ENCODE results near the gene GLI2.

GLI2 gene

DNA sequence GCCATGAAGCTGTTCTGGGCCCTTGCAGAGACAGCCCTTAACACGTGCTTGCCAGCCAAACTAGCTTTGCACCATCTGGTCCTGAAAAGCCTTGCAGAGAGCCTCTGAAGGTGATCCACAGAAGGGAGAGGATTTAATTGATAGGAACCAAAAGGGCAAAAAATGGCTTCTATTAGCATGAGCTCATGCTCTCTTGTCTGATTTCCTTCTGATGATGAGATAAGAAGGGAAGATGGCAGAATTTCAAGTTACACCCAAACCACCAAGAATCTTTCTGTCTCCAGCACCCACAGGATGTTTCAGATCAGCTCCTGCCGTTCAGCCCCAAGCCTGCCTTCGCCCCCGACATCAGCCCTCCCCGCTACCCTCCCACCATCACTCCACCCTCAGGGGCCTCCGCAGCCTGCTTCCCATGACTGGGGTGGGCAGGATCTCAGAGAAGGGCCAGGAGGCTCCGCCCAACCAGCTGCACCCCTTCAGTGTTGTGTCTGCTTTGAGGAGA lies 23.4 kb upstream of the GLI2 start:
- no peak for DNase-seq (ENCODE audit: low read depth)

DNA sequence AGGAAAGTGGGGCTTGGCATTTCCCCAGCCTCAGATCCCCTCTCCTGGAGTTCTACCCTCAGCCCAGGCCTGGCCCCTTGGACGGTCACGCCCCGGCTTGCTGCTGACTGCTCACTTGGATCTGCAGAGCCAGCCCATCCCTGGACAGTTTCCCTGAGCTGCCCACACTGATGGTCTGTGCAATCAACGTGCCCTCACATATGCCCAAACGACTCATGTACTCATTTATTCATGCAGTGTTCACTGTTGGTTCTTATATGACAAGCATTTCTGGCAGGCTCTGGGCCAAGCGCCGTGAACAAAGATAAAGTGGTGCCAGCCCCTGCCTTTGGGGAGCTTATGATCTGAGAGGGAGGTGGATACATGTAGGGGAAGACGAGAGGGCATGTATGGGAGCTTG lies 20.3 kb upstream of the GLI2 start:
- no peak for DNase-seq (ENCODE audit: low read depth)

DNA sequence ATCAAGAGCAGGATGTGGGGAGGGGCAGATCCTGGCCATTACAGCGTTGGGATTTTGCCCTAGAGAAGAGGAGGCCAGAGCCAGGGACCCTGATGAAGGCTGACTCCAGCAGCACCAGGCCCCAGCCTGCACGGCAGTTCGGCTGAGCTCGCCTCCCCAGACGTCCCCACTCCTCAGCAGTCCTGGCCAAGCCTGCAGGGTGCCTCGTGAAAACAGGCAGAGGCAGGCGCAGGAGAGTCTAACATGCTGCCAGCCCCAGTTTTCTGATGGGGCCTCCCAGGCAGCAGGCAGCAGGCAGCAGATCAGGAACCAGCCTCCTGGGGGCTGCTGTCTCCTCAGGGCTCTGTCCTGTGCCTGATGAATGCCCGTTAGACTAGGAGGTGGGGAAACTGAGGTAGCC lies 19.7 kb upstream of the GLI2 start:
- no peak for DNase-seq (ENCODE audit: low read depth)

DNA sequence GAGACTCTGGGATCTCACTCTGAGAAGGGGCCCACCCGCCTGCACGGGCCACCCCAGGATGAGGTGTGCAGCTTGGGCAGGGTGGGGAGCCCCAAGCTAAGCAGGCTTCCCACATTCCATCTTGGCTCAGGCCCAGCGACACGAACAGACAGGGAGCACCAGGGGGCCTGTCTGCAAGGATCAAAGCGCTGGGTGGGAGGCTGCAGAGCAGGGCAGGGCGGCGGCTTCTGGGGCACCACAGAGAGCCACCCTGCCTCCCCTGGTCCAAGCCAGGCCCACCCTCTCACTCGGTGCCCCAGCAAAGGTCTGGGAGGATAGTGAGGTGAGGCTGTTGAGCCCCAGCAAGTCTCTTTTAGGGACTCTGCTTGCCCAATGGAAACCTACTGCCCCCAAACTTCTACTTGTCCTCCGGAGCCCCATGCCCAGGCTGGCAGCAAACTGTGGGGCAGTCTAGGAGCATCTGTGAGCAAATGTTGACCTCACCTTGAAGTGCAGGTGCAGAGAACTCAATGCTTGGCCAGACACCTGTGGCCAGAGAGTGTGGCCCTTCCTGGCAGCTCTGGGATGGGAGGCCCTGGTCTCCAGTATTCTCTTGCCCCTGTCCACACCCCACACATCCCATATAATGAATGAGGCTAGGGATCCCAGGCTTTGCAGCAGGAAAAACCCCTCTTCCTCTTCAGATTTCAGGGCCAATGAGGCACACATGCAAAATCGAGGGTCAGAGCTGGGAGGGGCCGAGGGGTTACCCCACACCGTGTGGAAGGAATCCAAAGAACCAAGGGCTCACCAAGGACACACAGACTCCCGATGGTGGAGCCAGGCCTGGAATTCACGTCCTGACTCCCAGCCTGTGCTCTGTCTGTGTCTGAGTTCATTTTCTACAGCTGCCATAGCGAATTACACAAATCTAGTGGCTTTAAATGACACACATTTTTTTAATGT lies 18.8 kb upstream of the GLI2 start:
- DNase-seq (ENCODE audit: low read depth) = no peak

DNA sequence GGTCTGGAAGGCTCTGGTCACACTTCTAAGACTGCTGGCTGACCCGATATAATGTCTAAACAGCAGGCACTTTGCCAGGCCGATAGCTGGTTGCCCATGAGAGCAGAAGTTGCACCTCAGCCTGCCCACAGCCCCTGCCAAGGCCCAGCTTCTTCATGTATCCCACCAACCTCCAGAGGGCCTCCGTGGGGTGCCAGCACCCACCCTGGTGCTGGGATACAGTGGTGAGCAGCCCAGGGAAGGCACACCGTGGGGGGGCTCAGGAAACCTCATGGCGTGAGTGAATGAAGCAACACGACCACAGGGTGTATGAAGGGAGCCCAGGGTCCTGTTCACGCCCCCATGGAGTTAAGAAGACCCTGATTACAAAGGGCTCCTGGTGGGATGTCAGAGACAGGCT lies 16.2 kb upstream of the GLI2 start:
- DNase-seq (ENCODE audit: low read depth) = no peak

DNA sequence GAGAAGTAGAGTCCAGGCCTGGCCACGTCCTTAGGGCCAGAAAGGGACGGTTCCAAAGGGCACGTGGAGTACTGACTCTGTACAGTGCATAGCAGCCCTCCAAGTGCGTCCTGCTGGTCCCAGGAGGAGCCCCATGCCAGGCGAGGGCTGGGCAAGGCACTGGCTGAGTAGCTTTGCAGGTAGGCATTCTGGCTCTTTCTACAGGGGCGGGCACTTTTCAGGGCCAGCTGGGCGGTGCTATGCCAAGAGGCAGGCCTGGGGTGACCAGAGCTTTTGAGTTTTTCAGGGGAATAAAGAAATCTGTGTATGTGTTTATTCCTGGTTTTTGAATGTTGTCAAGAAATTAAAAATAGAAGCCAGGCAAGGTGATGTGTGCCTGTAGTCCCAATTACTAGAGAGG lies 15.4 kb upstream of the GLI2 start:
- DNase-seq (ENCODE audit: low read depth) = no peak

DNA sequence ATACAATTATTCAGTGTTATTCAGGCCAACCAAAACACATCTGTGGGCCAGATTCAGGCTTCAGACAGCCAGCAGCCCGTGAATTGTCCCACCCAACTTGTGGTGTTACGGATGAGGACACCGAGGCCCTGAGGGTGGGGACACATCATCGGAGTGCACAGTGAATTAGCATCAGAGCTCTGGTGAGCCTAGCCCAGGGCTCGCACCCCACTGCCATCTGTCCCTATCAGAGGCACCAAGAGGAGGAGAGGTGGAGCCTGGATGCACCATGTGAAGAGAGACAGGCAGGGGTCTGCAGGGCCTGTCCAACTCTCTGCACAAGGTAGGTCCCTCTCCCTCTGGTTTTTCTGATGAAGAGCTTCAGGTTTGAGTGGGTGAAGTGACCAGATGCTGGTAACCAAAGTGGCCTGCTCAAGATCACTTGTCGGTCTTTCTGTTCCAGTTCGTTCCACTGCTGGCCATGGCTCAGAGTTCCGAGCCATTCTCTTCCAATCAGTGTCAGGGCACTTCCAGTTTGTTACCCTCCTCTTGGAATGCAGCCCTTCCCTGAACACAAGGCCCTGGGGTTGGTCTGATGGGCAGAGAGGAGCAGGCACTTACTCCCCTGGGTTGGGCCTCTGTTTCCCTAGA lies 14.8 kb upstream of the GLI2 start:
- no peak for DNase-seq (ENCODE audit: low read depth)

DNA sequence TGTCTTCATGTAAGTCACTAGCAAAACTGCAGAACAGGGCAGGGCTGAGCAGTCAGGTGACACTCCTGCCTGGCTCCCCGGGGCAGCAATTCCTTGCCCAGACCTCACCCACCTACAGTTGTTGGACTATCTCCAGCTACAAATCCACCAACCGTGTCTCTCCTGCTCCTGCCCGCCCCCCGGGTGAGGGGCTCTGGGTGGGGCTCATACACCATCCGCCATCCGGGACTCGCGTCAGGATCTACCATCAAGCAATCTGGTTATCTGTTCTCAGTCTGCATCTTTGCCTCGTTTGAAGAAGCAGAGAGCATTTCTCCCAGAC lies 13.5 kb upstream of the GLI2 start:
- no peak for DNase-seq (ENCODE audit: low read depth)

DNA sequence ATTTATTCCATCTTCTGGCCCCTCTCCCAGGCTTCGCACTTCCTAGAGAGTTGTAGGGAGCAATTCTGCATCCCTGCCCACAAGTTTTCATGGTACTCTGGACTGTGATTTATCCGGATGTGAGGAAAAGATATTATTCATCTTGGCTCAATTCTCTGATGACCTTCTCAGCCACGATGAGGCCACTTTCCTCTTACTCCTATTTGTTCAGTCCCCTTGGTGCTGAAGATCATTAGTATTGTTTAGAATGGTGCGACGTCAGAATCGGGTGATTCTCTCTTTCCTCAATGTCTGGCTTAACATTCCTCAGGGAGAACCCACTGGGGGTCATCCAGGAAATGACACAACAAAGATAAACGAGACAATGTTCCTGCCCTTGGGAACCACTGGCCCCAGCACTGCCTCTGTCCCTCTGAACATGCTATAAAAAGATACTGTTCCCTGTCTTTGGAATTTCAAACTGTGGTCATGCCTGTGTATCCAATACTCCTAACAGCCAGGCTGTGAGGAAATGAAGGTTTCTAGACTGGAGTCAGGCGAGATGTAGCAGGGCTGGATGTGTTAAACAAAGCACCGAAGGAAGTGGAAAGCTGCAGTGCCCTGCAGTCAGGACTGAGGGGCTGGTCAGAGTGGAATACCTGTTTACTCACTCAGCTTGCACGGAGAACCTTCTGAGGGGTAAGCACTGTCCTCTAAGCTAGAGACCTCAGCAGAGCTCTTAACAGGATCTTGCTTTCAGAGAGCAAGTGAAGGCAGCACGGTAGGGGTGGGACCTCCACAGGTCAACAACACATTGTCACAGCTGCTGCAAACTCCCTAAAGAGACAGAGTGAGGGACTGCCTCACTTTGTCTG lies 12.9 kb upstream of the GLI2 start:
- DNase-seq (ENCODE audit: low read depth) = no peak

DNA sequence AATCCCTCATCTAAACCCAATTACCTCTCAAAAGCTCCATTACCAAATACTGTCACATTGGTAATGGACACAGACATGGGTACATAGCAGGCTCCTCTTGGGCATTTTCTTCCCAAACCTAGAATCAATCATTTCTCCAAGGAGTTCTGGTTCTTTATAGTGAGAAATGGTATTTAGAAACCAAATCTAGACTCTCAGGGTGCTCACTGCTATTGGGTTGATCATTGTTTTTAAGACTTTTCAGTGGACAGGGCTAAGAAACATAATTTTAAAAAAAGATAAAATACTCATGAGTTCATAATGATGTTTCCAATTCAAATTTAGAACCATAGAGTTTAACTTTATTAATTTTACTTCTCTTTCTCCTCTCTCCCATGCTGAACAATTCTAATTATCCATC lies 9.4 kb upstream of the GLI2 start:
- DNase-seq (ENCODE audit: low read depth) = no peak

DNA sequence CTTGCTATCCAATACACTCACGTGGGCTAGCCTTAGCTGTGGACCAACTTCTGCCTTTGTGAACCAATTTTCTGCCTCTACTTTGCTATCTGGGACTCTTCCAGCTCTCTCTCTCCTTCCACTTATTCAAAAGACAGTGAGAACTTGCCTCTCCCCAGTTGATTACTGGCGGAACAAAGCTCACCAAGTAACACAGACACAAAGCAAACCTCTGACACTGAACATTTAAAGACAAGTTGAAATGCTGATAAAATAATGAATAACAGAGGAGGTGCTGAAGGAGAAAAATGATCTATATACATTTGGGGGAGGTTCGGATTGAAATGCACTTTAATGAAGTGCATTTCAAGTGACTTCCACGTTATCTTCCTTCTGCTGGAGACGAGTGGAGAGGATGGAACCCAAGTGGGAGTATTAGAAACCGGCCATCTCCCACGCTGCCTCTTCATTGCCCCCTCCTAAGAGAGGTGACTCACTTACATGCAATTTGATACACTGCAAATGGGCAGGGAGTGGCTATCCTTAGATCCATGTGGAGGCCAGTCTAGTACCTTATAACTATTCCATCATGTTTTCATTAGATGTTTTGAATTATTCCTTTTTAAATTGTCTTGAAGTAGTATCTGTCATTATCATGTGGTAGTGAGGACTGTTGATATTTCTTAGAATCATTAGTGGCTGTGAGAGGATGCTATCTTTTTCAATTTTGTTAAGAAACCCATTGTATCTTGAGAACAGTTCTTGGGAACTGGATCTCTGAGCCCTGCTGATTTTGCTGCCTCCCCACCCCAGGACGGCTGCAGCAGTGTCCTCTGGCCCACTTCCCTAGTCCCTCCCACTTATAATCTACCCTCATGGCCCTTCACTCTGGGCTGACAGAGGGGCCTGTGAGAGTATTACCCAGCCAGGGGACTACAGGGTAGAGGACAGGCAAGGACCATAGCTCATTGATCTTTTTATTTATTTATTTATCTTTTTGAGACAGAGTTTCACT lies 6.0 kb upstream of the GLI2 start:
- DNase-seq (ENCODE audit: low read depth) = no peak

DNA sequence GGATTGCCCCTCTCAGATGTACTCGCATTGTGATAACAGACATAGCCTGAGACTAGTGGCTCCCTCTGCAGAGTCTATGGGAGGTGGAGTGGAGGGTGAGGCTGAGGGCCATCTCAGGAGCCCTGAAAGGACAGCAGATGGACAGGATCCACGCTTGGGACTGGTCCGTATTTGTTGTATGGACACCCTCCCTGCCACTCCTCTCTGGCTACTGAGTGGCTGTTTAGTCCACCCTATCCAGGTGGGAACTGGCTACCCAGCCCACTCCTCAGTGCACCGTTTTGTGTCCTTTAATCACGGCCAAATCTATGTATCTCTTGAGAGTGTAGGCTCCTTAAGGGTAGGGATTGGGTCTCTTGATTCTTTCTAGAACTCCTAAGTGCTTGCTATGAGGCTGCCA lies 4.5 kb upstream of the GLI2 start:
- DNase-seq (ENCODE audit: low read depth) = no peak

DNA sequence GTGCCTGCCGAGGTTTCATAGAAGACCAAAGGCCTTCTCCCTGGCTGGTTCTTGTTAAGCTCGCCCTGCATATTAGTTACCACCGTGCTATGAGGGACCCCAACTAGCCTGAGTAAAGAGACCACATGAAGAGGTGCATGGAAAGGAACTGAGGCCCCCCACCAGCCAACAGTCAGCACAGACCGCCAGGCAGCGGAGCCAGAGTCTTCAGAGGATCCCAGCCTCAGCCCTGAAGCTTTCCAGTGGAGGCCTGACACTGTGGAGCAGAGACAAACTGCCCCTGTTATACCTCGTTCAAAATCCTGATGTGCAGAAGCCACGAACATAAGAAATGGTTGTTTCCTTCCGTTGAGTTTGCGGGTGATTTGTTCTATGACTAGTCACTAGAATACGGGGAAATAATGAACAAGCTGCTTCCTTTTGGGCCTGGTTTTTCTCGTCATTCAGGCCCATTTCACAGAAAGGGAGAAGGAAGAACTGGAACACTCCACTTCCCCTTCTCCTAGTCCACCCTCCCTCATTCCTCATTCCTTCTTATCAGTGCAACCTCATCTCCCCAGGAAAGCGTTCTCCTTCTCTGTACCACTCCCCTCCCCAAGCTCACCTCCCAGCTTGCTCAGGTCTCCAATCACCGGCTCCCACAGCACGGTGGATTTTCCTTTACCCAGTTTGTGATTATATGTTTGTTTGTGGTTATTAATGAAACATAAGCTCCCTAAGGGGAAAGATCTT lies 3.0 kb upstream of the GLI2 start:
- no peak for DNase-seq (ENCODE audit: low read depth)

DNA sequence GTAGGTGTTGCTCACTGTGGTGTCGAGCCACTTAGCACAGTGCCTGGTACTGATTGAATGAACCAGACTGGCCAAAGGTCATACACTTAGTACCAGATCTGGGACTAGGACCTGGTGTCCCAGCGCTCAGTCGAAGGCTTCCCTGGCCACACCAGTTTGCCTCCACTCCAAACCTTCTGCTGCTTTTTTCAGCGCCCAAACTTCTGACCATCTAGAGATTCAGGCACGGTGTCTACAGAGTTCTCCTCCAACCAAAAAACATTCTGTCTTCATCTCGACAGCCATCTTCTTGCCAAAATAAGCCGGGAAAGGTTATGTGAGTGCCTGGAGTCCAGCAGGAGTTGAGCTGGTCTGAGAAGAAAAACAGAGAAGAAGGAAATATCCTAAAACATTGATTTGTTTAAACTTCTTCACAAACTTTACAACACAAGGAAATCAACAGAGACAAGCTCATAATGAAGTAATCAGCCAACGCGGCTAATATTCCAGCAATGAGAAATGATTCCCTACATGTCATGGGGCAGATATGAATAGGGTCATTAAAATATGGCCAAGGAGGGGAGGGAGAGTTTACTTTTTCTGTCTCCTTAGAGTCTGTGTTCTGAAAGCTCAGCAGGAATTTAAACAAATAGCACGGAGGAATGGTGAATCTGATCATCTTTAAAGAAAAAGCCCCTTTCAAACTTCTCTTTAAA lies 2.3 kb upstream of the GLI2 start:
- no peak for DNase-seq (ENCODE audit: low read depth)

DNA sequence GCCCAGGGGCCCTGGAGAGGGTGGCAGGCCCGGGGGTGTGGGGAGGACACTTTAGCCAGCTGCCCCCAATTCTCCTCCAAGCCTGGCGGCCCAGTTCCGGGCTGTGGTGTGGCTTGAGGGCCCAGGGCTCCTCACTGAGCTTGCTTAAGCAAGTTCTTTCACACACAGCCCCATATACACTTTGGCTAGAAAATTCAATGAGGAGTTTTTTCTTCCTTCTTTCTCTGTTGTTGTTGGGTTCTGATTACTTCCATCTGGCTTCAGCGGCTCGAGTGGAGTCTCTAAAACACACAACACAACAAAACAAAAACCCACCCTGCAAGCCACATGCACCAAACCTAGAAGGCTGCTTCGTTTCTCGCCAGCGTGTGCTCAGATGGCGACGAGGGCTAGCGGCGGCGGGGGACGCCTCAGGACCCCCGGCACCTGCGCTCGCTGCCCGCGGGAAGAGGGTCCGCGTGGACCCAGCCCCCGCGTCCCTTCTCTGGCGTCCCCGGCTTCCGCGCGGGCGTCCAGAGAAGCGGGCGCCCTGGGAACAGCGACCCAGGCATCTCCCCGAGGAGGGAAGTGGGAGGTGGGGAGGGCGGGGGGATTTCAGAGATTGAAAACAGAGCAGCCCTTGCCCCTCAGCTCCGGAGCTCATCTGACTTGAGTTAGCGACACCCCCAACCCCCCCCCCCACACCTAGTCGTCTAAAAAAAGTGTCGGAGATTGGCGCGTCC lies 577 bp upstream of the GLI2 start:
- DNase-seq (ENCODE audit: low read depth) = no peak

DNA sequence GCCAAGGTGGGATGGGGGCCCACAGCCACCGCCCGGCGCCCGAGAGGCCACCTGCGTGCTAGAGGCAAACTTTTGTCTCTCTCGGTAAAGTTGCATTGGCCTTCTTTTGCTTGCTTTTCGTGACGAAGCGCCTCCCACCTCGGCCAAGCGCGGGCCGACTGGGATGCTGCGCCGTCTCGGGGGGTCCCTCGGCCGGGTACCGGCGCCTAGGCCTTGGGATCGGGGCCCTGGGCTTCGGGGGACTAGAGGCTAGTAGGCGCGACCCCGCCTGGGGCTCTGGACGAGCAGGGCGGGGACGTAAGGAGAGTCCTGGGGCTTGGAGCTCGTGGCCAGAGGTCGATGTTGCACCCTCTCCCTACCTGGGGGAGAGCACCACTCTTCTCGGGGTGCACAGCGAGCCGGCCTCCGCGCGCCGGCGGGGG lies 545 bp downstream of the GLI2 start:
- no peak for DNase-seq (ENCODE audit: low read depth)

DNA sequence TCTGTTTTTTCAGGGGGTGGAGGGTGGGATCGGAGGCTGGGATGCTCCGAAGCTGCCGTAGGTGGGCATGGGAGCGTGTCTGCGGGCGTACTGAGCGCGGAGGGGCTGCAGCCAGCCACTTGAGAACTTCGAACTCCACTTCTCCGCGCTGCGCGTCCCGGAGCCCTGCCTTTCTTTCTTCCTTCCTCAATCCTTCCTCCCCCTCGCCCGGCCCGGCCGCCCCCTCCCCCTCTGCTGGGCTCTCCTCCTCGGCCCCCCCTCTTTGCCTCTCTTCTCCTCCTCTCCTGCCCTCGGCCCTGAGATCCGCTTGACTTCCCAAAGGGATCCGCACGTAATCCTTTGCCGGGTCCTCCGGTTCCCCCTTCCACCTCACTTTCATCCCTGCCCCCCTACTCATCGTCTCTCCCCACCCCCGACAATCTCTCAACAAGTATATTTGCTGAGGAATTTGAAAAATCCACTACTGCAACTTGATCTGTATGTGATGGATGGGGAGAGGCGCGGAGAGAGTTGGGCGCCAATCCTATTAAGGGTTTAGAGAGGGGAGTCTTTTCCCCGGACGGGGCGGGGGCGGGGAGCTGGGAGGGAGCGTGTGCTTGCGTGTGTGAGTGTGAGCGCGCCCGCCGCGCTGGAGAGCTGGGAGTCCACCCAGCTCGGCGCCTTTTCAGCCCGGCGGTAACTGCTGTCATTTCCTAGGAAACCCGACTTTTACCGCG lies 1.1 kb downstream of the GLI2 start:
- DNase-seq (ENCODE audit: low read depth) = no peak

DNA sequence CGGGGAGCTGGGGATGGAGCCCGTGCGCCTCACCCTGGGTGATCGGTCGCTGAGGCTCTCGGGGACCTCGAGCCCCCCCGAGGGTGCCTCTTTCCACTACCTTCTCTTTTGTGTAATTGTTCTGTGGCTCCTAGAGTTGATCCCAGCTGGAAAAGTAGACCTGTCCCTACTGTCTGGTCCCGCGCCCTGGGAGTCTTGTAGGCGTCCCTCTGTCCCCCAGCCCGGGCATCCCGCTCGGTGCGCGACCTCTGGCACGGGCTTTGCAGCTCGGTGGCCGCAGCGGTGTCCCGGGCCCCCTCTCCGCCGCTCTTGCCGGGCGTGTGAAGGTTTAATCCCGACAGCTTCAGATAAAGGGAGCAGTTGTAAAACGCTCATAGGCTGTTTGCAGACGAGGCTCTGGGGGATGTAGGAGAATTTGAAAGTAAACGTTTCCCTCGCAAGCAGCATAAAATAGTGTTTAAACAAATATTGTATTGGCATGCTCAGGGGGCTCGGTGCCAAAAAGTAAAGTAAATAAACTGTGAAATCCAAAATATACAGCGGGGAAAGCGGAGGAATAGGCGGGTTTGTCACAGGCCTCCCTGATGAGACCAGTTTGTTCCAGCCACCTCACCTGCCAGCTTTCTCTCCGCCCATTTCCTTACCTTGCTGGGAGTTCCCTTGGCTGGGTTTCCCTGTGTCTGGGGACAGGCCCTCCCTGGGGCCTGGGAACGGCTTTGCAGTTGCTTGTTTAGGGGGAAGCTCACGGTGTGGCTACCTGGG lies 1.9 kb downstream of the GLI2 start:
- DNase-seq (ENCODE audit: low read depth) = no peak
